DOHH2 (cell line): Measurements from ENCODE around the gene SPON1.

Experiments
- CTCF ChIP-seq: fragments of 200-600 bp; sonication (generic); IDR thresholded peaks from one replicate; pipeline ENCODE4 v1.5.1; 2014; ENCODE audit warnings: antibody characterized with exemption, mild to moderate bottlenecking, low read depth, low read length; ENCODE audit not compliant: poor library complexity, severe bottlenecking
- EZH2phosphoT487 ChIP-seq: fragments of 200-600 bp; sonication (generic); IDR thresholded peaks from 2 replicates; pipeline ENCODE4 v1.6.1; 2017; ENCODE audit warnings: borderline replicate concordance, mild to moderate bottlenecking, antibody characterized with exemption, low read length, moderate library complexity, mixed read lengths

GRCh38 chr11:14264966-14265365 is 302.4 kb downstream of the SPON1 start:
- TF ChIP-seq CTCF: no peak
- TF ChIP-seq EZH2phosphoT487: no peak
